ENCODE results near the gene FRYL. TPM values are rescaled to one million over a fixed set of nuclear protein-coding genes. Genes with fewer than 3 reads are reported as not detected.
"Not testable (repeated sequence)": the region's sequence is repeated elsewhere in the genome, so short reads cannot be mapped to it uniquely, and the experiment has no call there.

Gene FRYL
- total RNA-seq, 1 experiment from 2014 or later, result 103 TPM

GRCh38 chr4:48708610-48709009, 71.5 kb downstream of the FRYL start:
- Histone ChIP-seq H3K79me2 (ENCODE audit: low read length) (peaks cover 55% of the 10 kb centered on the region), H4K20me1 (ENCODE audit: insufficient read depth, low read depth, low read length) (no peaks in the 10 kb centered on the region), H3K4me2 (ENCODE audit: low read depth, low read length, poor library complexity, severe bottlenecking) (no peak overlapping the region), H3K4me3 (ENCODE audit: low read length) (no peak overlapping the region), H3K27me3 (ENCODE audit: low read length) (no peaks in the 10 kb centered on the region), H3K9ac (ENCODE audit: low read length) (no peak overlapping the region), H3K36me3 (ENCODE audit: insufficient read depth, low read length) (peaks cover 7% of the 10 kb centered on the region; the same call in 1 of the 2 replicates), H2AFZ (ENCODE audit: low read length) (no peak overlapping the region), H3K27ac (ENCODE audit: low read length) (no peak overlapping the region), H3K9me2 (replicated peaks; ENCODE audit: insufficient read depth, low read length) (no peaks in the 10 kb centered on the region), H3K9me3 (ENCODE audit: low read length) (no peaks in the 10 kb centered on the region), H3K4me1 (ENCODE audit: low read length) (no peaks in the 10 kb centered on the region)
- no peak for DNase-seq

GRCh38 chr4:48706736-48707135, 73.3 kb downstream of the FRYL start:
- peaks cover 66% of the 10 kb centered on the region for H3K79me2 ChIP-seq (ENCODE audit: low read length)

GRCh38 chr4:48705609-48706008, 74.5 kb downstream of the FRYL start:
- H3K27ac ChIP-seq (ENCODE audit: low read length), result no peak overlapping the region
- no peak overlapping the region for H3K9ac ChIP-seq (ENCODE audit: low read length)
- H3K79me2 ChIP-seq (ENCODE audit: low read length), result peaks cover 75% of the 10 kb centered on the region
- no peaks in the 10 kb centered on the region for H3K9me2 ChIP-seq (replicated peaks; ENCODE audit: insufficient read depth, low read length)
- no peak overlapping the region for H3K4me3 ChIP-seq (ENCODE audit: low read length)
- H3K36me3 ChIP-seq (ENCODE audit: insufficient read depth, low read length), result peaks cover 7% of the 10 kb centered on the region; the same call in 1 of the 2 replicates
- peaks cover 4% of the 10 kb centered on the region; the same call in 1 of the 2 replicates for H3K4me1 ChIP-seq (ENCODE audit: low read length)
- no peaks in the 10 kb centered on the region for H3K9me3 ChIP-seq (ENCODE audit: low read length)
- no peaks in the 10 kb centered on the region for H3K27me3 ChIP-seq (ENCODE audit: low read length)
- no peaks in the 10 kb centered on the region for H4K20me1 ChIP-seq (ENCODE audit: insufficient read depth, low read depth, low read length)
- no peak for DNase-seq
- H3K4me2 ChIP-seq (ENCODE audit: low read depth, low read length, poor library complexity, severe bottlenecking), result no peak overlapping the region
- H2AFZ ChIP-seq (ENCODE audit: low read length), result no peak overlapping the region

More at GRCh38 chr4:48706736-48707135, 73.3 kb downstream of the FRYL start:
- DNase-seq, result no peak
- Histone ChIP-seq H3K4me2 (ENCODE audit: low read depth, low read length, poor library complexity, severe bottlenecking) (no peak overlapping the region), H3K27ac (ENCODE audit: low read length) (no peak overlapping the region), H3K4me1 (ENCODE audit: low read length) (peaks cover 4% of the 10 kb centered on the region; the same call in 1 of the 2 replicates), H3K9ac (ENCODE audit: low read length) (no peak overlapping the region), H3K9me3 (ENCODE audit: low read length) (no peaks in the 10 kb centered on the region), H3K36me3 (ENCODE audit: insufficient read depth, low read length) (peaks cover 7% of the 10 kb centered on the region; the same call in 1 of the 2 replicates), H3K9me2 (replicated peaks; ENCODE audit: insufficient read depth, low read length) (no peaks in the 10 kb centered on the region), H3K27me3 (ENCODE audit: low read length) (no peaks in the 10 kb centered on the region), H2AFZ (ENCODE audit: low read length) (no peak overlapping the region), H4K20me1 (ENCODE audit: insufficient read depth, low read depth, low read length) (no peaks in the 10 kb centered on the region), H3K4me3 (ENCODE audit: low read length) (no peak overlapping the region)

- H3K36me3 ChIP-seq (ENCODE audit: insufficient read depth, low read length), result peaks cover 2% of the 10 kb centered on the region; the same call in 1 of the 2 replicates
- H3K79me2 ChIP-seq (ENCODE audit: low read length), result peaks cover 75% of the 10 kb centered on the region
- H3K9ac ChIP-seq (ENCODE audit: low read length), result no peak overlapping the region
- no peaks in the 10 kb centered on the region for H4K20me1 ChIP-seq (ENCODE audit: insufficient read depth, low read depth, low read length)
- no peaks in the 10 kb centered on the region for H3K9me3 ChIP-seq (ENCODE audit: low read length)
- H3K27ac ChIP-seq (ENCODE audit: low read length), result no peak overlapping the region
- no peak for DNase-seq
- no peak overlapping the region for H3K4me2 ChIP-seq (ENCODE audit: low read depth, low read length, poor library complexity, severe bottlenecking)
- H3K9me2 ChIP-seq (replicated peaks; ENCODE audit: insufficient read depth, low read length), result no peaks in the 10 kb centered on the region
- H2AFZ ChIP-seq (ENCODE audit: low read length), result no peak overlapping the region
- peaks cover 4% of the 10 kb centered on the region; the same call in 1 of the 2 replicates for H3K4me1 ChIP-seq (ENCODE audit: low read length)
- H3K27me3 ChIP-seq (ENCODE audit: low read length), result no peaks in the 10 kb centered on the region
- no peak overlapping the region for H3K4me3 ChIP-seq (ENCODE audit: low read length)
Measured at GRCh38 chr4:48704091-48704802, 75.8 kb downstream of the FRYL start.

GRCh38 chr4:48699475-48699874, 80.6 kb downstream of the FRYL start:
- H3K9ac ChIP-seq (ENCODE audit: low read length), result no peak overlapping the region
- H4K20me1 ChIP-seq (ENCODE audit: insufficient read depth, low read depth, low read length), result no peaks in the 10 kb centered on the region
- H3K27ac ChIP-seq (ENCODE audit: low read length), result no peak overlapping the region

GRCh38 chr4:48698029-48698971, 81.8 kb downstream of the FRYL start:
- H3K9me3 ChIP-seq (ENCODE audit: low read length), result no peaks in the 10 kb centered on the region
- H3K4me2 ChIP-seq (ENCODE audit: low read depth, low read length, poor library complexity, severe bottlenecking), result no peak overlapping the region
- no peaks in the 10 kb centered on the region for H3K36me3 ChIP-seq (ENCODE audit: insufficient read depth, low read length)
- peaks cover 5% of the 10 kb centered on the region; the same call in 1 of the 2 replicates for H3K4me1 ChIP-seq (ENCODE audit: low read length)
- H3K9me2 ChIP-seq (replicated peaks; ENCODE audit: insufficient read depth, low read length), result no peaks in the 10 kb centered on the region
- H4K20me1 ChIP-seq (ENCODE audit: insufficient read depth, low read depth, low read length), result no peaks in the 10 kb centered on the region
- H3K4me3 ChIP-seq (ENCODE audit: low read length), result no peak overlapping the region
- DNase-seq, result no peak
- H2AFZ ChIP-seq (ENCODE audit: low read length), result no peak overlapping the region
- no peak overlapping the region for H3K27ac ChIP-seq (ENCODE audit: low read length)
- H3K27me3 ChIP-seq (ENCODE audit: low read length), result no peaks in the 10 kb centered on the region
- no peak overlapping the region for H3K9ac ChIP-seq (ENCODE audit: low read length)
- H3K79me2 ChIP-seq (ENCODE audit: low read length), result peaks cover 91% of the 10 kb centered on the region

More at GRCh38 chr4:48699475-48699874, 80.6 kb downstream of the FRYL start:
- Histone ChIP-seq H3K27me3 (ENCODE audit: low read length) (no peaks in the 10 kb centered on the region), H3K4me1 (ENCODE audit: low read length) (peaks cover 4% of the 10 kb centered on the region; the same call in 1 of the 2 replicates), H3K9me2 (replicated peaks; ENCODE audit: insufficient read depth, low read length) (no peaks in the 10 kb centered on the region), H3K9me3 (ENCODE audit: low read length) (no peaks in the 10 kb centered on the region), H2AFZ (ENCODE audit: low read length) (no peak overlapping the region), H3K79me2 (ENCODE audit: low read length) (peaks cover 92% of the 10 kb centered on the region), H3K4me3 (ENCODE audit: low read length) (no peak overlapping the region), H3K4me2 (ENCODE audit: low read depth, low read length, poor library complexity, severe bottlenecking) (no peak overlapping the region), H3K36me3 (ENCODE audit: insufficient read depth, low read length) (no peaks in the 10 kb centered on the region)
- DNase-seq, result no peak

- H3K9ac ChIP-seq (ENCODE audit: low read length); H3K9me2 ChIP-seq (replicated peaks; ENCODE audit: insufficient read depth, low read length); H3K4me3 ChIP-seq (ENCODE audit: low read length); H3K27me3 ChIP-seq (ENCODE audit: low read length); H4K20me1 ChIP-seq (ENCODE audit: insufficient read depth, low read depth, low read length); H3K36me3 ChIP-seq (ENCODE audit: insufficient read depth, low read length); H3K27ac ChIP-seq (ENCODE audit: low read length); H3K4me2 ChIP-seq (ENCODE audit: low read depth, low read length, poor library complexity, severe bottlenecking); DNase-seq; H2AFZ ChIP-seq (ENCODE audit: low read length); H3K9me3 ChIP-seq (ENCODE audit: low read length): not testable (repeated sequence)
- peaks cover 92% of the 10 kb centered on the region for H3K79me2 ChIP-seq (ENCODE audit: low read length)
- peaks cover 11% of the 10 kb centered on the region; the same call in 1 of the 2 replicates for H3K4me1 ChIP-seq (ENCODE audit: low read length)
Measured at GRCh38 chr4:48697516-48697915, 82.6 kb downstream of the FRYL start.

- Histone ChIP-seq H3K4me1 (ENCODE audit: low read length) (peaks cover 24% of the 10 kb centered on the region), H3K4me3 (ENCODE audit: low read length) (no peak overlapping the region), H3K9ac (ENCODE audit: low read length) (no peak overlapping the region), H3K9me3 (ENCODE audit: low read length) (no peaks in the 10 kb centered on the region), H3K4me2 (ENCODE audit: low read depth, low read length, poor library complexity, severe bottlenecking) (no peak overlapping the region), H3K79me2 (ENCODE audit: low read length) (peaks cover 97% of the 10 kb centered on the region), H3K9me2 (replicated peaks; ENCODE audit: insufficient read depth, low read length) (no peaks in the 10 kb centered on the region), H4K20me1 (ENCODE audit: insufficient read depth, low read depth, low read length) (no peaks in the 10 kb centered on the region), H3K36me3 (ENCODE audit: insufficient read depth, low read length) (no peaks in the 10 kb centered on the region), H3K27ac (ENCODE audit: low read length) (no peak overlapping the region), H2AFZ (ENCODE audit: low read length) (no peak overlapping the region), H3K27me3 (ENCODE audit: low read length) (no peaks in the 10 kb centered on the region)
- DNase-seq, result no peak
Measured at GRCh38 chr4:48694824-48695223, 85.3 kb downstream of the FRYL start.

All from Karpas-422 (cell line).